T-helper 22 cell (primary cell): Measurements from ENCODE around the gene LZTFL1.

Source experiments
- DNase-seq: peaks from one replicate; pipeline ENCODE4 v3.0.0-alpha.2; 2020; ENCODE audit warnings: low read depth

Gene LZTFL1

GRCh38 chr3:45807681-45808540 lies 34.0 kb downstream of the LZTFL1 start:
- DNase-seq: no peak

- no peak for DNase-seq
These were observed 34.8 kb downstream of the LZTFL1 start for GRCh38 chr3:45807133-45807532.

- DNase-seq: no peak
These were observed 35.8 kb downstream of the LZTFL1 start for GRCh38 chr3:45806072-45806471.

GRCh38 chr3:45803252-45803935 lies 38.5 kb downstream of the LZTFL1 start:
- no peak for DNase-seq

DNA sequence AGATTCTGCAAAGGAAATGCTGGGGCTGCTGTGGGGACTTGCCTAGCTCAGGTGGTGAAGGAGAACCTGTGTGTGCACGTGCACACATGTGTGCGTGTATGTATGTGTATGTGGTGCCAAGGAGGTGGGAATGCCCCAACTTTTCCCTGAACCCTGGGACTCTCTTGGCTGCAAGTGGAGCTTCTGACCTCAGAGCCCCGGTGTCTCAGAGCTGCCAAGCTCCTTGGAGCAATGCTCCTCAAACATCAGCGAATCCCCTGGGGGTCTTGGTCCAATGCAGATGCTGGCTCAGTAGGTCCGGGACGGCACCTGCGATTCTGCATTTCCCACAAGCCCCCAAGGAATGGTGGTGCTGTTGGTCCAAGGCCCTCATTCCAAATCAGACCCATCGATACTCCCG lies 39.8 kb downstream of the LZTFL1 start:
- DNase-seq: no peak

- no peak for DNase-seq
These were observed 41.3 kb downstream of the LZTFL1 start for GRCh38 chr3:45800611-45801010.

GRCh38 chr3:45799586-45799985 lies 42.3 kb downstream of the LZTFL1 start:
- DNase-seq: no peak

DNA sequence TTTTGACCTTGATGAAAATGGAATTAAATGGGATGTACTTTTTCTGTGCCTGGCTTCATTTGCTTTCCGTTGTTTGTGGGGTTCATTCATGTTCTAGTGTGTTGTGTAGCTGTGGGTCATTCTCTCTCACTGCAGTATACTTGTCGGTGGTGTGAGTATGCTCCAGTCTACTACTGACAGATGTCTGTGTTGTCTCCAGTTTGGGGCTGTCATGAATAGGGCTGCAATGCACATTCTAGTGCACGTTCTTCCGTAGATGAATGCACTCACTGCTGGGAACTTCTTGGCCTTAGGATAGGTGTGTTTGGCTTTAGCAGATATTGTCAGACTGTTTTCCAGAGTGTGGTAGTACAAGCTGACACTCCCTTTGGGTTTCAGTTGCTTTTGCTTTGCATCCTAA lies 43.9 kb downstream of the LZTFL1 start:
- no peak for DNase-seq

- no peak for DNase-seq
These were observed 44.8 kb downstream of the LZTFL1 start for GRCh38 chr3:45796902-45797637.

DNA sequence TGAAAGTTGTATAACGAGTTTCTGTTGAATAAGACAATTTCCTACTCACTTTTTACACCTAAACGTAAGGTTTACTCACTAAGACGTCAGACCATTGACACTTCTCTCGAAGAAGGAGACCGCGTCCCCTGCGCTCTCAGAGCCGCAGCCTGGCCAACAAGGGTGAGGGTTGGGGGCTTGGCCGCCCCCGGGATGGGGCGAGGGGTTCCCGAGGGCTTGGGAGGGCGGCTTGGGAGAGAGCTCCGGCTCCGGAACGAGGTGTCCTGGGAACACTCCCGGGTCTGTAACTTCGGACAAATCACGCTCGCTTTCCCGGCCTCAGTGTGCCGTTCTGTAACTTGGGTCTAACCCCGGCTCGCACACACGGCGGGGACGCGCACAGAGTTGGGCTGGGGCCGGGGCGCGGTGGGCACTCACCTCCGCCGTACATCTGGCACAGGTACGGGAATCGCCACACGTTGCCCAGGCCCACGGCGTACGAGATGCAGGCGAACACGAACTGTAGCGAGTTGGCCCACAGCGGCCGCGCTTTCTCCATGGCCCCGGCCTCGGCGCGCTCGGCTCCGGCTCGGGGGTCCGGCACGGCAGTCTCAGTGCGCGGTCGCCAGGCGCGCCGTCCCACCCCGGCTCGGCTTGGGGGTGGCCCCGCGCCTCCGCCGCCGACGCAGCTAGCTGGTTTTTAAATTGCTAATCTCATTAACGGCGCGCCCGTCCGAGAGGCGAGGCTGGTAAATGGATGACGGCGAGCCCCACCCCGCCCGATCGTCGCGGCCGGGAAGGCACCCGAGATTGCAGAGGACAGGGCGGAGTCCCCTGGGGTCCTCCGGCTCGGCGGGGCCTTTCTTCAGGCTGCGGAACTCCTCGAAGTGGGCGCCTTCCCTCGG lies 45.8 kb downstream of the LZTFL1 start, which contains the start of gene SLC6A20:
Gene SLC6A20, minus strand, starts transcription at position 655 of the 884 bp plus-strand sequence. Its CDS starts 117 bp downstream, at position 538.
- DNase-seq: no peak

DNA sequence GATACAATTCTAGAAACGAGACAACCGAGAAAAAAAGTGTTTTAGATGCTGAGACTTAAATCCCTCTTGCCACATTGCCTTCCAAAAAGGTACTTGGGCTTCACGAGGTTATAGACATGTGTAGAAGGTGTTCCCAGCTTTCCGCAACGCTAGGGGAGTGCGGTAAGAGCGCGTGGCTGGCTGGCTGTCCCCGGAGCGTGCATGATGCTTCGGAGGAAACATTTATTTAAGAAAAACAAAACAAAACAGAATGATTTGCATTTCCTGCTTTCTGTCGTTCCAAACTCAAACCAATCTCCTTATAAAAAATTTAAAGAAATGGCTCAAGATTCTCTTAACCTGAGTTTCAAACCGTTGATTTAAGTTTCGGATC lies 46.4 kb downstream of the LZTFL1 start:
- DNase-seq: no peak

- DNase-seq: no peak
These were observed 47.3 kb downstream of the LZTFL1 start for GRCh38 chr3:45794660-45795059.

DNA sequence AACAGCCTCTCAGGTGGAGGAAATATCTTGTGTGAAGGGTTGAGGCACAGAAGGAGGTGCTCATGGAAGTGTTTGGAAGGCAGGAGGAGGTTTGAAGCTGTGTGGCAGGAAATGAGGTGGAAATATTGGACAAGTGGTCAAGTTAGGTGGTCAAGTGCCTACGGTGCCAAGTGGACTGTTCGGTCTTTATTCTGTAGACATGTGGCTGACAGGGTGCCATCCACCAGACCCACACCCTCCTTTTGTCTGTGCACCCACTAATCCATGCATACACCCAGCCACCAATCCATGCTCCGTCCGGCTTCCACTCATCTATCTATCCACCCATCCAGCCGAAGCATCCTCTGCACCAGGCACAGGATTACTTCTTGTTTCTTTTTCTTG lies 47.8 kb downstream of the LZTFL1 start:
- DNase-seq: no peak

DNA sequence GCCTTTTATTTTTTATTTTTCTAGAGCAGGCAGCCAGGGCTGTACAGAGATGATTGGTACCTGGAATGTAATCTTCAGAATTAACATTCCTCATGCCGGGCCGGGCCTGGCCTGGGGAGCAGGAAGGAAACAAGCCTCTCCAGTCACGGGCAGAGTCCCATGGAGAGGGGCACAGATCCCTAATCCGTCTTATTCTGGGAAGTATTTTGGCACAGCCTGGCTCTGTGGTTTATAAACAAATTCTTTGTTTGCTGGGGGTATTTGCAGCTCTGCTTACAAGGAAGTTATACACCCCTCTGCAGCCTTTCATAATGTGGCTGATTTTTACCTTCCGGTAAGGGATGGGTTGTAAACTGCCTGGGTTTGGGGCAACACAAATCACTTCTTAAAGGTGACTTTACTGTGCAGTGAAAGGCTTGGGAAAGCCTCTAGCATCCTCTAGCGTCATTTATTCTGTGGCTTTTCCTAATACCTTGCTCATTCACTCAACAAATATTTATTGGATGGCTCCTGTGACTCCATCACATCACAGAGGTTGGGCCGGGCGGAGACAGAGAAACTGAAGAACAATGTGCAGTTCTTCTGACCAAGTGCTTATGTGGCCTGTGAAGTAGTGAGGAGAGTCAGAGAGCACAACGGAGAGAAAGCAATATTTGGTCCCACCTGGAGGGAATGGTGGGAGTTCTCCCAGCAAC lies 48.3 kb downstream of the LZTFL1 start:
- no peak for DNase-seq

DNA sequence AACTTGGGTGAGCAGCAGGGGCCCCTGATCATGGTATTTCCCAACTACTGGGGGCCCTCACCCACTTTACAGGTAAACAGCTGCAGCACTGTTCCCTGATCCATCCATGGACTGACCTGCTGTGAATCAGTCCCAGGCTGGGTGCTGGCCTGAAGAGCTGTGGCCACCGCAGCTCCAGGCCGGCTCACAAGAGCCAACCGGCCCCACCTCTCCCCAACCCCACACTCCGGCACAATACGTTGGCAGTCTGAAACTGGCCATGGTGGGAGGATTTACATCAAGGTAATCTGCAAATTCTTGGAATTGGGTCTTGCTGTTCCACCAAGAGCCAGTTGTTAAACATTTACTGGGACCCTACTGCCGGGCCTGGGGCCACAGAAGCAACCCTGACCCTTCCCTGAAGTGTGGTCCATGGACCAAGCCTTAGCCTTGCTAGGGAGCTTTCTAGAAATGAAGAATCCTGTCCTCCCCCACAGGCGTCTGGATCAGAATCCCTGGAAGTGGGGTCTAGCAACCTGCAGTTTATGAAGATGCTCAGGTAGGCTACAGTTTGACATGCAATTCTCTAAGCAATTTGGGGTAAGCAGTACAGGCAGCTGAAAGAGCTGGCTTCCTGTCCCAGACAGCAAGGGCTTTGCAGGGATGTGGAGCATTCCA lies 49.3 kb downstream of the LZTFL1 start:
- DNase-seq: no peak

DNA sequence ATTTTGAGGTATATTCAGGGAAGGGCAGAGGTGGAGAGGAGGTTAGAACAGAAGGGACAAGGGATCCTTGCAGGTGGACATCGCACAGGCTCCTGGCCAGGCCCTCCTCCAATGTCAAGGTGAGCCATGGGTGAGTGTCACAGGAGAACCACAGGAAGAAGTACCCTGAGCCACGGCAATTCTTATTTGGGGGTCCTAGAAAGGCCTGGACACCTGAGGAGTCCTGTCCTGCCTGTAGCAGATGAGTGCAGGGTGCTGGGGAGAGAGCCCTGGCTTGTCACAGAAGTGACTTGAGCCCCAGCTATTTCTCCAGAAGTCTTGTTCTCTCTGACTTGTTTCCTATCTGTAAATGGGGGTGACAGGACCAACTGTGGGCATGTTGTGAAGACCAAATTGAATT lies 49.9 kb downstream of the LZTFL1 start:
- no peak for DNase-seq

DNA sequence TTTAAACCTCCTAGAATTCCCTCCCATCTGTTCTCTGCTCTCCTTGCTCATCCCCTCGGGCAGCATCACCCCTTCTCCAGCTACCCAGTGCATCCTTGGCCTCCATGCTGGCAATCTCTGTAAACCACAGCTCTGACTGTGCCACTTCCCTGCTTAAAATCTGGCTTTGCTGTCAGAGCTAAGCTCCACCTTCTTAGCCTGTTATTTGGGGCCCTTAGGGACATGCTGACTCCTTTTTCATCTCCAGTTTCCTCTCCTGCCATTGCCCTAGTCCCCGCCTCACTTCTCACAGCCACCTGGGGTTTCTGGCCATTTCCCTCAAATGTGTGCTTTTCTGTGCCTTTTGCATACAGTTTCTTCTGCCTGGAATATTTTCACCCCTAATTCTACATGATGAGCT lies 51.3 kb downstream of the LZTFL1 start:
- no peak for DNase-seq

DNA sequence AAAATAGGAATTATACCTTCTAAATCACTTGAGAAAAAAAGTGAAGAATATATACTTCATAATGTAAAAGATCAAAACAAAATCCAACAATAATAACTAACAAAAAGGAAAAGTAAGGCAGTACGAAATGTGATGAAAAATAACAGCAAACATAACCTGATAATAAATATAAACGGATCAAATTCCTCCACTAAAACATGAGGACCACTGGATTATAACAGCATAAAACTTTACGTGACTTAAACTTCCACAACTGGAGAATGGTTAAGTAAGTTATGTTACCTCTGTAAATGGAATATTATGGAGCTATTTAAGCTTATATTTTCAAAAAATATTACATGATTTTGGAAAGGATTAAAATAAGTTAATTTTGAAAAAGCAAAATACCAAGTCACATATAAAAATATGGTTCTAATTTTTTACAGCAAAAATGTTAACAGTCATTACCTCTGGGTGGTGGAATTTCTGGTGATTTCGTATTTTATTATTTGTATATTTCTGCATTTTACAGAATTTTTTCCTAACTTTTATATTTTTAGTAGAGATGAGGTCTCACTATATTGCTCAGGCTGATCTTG lies 52.6 kb downstream of the LZTFL1 start:
- no peak for DNase-seq

DNA sequence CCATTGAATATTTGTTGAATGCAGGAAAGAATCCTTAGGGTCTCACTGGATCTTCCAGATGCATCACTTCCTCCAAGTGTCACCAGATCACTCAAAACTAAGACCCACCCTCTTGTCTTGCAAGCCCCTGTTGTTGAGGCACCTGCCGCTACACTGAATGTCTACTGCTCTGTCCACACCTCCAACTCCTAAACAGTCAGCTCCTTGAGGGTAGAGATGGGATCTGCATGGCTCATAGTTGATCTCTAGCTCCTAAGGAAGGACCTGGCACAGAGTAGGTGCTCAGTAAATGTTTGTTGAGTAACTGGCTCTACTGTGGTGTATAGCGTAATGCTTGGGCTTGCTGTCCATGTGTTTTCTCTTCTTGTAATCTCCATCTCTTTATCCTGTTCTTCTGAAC lies 54.4 kb downstream of the LZTFL1 start:
- no peak for DNase-seq

GRCh38 chr3:45786801-45787495 lies 55.0 kb downstream of the LZTFL1 start:
- no peak for DNase-seq
